GM18526 (cell line): ENCODE data around the gene UBE2Z.

ENCODE experiments used
- POLR2A ChIP-seq: IDR thresholded peaks from 3 replicates; pipeline ENCODE4 v1.6.1; 2011; ENCODE audit not compliant: insufficient read length; ENCODE audit errors: extremely low read depth

UBE2Z gene

DNA sequence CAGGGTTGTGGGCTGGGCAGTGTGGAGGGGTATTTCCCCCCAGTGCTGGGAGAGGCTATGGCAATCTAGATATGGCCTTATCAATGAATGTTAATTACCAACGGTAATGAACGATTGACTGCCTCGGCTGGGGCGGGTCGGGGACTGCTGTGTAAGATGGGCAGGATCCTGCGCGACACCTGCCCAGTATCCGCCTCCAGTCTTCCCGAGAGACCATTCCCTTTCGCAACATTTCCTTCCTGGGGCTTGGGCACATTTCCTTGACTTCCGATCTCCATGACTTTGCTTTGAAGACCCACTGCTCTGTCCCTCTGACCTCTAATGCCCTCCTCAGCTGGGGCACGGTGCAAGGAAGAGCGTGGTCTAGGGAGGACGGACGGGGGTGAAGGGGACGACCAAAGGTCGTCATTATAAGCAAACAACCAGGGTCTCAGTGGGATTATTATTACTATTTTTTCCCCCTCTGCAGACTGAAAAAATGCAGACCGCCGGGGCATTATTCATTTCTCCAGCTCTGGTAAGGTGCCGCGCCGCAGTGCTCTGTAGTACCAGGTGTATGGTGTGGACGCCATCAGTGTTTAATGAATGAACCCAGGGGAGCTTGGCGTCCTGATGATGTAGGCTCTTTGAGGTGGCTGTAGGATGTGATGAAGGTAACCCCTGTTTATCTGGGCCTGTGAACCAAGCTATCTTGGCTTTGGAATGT is 15.1 kb upstream of the UBE2Z start:
- TF ChIP-seq POLR2A, result no peak

DNA sequence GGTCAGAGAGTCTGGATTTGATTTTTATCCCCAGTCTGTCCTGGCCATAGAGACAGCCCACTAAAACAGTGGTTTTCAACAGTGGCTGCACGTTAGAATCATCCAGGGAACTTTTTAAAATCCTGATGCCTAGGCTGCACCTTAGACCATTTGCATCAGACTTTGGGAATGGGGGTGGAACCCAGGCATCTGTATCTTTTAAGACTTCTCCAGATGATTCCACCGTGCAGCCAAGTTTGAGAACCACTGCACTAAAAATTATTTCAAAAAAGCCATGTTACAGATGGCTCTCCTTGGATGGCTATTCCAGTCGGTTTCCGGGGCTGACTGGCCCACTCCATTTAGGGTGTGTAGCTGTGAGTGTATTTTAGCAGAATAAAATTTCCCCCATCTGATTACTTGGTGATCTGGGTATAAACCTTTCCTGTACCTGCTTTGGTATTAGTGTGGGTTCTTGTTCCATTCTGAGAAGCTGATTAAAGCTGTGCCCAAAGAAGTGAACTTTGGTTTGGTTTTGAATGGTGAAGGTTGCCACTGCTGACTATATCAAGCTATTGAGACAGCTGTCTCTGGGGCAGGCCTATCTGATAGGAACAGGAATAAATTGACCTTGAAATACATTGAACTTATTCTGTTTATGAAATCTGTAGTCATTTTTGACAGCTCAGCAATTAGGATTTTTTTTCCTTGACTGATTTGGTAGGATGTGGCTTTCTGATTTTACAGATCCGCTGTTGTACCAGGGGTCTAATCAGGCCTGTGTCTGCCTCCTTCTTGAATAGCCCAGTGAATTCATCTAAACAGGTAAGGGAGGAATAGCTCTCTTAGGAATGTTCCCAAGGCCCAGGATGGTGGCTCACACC is 14.3 kb upstream of the UBE2Z start:
- no peak for TF ChIP-seq POLR2A

DNA sequence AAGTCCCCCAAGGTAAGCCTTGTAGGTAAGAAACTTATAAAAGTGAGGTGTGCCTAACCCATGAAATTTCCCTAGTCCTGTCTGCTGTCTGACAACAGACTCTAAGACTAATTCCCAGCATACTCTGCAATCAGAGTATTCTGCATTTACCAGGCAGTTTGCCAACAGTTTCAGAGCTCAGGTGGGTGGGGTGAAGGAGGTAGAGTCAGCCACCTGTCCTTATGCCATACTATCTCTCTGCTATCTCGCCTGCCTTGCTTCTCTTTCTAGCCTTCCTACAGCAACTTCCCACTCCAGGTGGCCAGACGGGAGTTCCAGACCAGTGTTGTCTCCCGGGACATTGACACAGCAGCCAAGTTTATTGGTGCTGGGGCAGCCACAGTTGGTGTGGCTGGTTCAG is 13.3 kb upstream of the UBE2Z start:
- TF ChIP-seq POLR2A, result no peak

DNA sequence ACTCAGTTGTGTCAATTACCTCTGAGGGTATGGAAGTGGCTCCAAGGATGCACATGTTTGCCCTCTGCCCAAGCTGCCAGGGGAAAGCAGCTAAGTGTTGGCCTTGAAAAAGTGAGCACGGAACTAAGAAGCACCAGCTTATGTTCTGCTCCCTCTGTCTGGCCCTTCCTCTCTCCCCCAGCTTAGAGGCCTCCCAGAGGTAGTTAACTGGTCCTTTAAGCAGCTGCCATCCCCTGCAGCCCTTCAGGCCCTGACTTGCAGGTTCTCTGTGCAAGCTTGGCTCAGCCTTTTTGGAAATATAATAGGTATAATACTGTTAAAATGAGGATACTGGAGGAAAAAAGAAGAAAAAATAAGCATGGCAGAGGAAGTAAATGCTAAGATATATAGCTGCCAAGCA is 7.0 kb upstream of the UBE2Z start:
- no peak for TF ChIP-seq POLR2A

DNA sequence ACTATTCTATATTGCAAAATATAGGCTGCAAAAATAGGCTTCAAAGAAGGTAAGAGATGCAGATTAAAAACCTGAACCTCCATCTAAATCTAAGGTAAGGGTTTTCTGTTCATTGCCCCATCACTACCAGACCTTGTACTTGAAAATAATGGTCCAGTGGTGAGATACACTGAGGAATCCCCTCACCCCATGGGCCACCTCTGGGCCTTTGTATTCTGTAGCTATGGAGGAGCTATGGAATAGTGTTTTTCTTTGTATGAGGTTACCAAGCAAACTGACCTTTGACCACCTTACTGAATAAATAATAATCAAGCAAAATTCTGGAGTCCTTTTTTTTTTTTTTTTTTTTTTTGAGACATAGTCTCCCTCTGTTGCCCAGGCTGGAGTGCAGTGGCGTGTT is 4.8 kb upstream of the UBE2Z start:
- TF ChIP-seq POLR2A, result no peak

DNA sequence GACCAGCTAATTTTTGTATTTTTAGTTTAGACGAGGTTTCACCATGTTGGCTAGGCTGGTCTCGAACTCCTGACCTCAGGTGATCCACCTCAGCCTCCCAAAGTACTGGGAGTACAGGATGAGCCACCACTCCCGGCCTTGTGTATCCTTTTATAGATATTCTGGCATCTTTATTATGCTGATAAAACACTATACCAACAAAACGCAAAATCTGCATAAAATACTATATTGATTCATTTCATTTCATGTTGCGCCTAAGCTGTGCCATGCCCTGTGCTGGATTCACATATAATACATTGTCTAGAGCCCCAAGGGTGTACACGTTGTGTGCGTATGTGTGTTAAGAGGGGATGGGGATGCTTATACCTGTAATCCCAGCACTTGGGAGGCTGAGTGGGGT is 3.8 kb upstream of the UBE2Z start:
- no peak for TF ChIP-seq POLR2A

DNA sequence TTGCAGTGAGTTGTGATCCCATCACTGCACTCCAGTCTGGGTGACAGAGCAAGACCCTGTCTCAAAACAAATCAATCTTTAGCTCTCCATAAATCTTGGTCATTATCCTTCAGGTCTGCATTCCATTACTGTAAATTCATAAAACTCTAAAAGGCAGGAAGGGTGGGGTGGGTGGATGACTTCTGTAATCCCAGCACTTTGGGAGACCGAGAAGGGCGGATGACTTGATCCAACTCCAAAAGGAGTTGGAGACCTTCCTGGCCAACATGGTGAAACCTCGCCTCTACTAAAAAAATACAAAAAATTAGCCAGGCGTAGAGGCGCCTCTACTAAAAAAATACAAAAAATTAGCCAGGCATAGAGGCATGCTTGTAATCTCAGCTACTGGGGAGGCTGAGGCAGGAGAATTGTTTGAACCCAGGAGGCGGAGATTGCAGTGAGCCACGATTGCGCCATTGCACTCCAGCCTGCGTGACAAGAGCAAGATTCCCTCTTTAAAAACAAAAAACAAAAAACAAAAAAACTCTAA is 2.2 kb upstream of the UBE2Z start:
- TF ChIP-seq POLR2A, result no peak

DNA sequence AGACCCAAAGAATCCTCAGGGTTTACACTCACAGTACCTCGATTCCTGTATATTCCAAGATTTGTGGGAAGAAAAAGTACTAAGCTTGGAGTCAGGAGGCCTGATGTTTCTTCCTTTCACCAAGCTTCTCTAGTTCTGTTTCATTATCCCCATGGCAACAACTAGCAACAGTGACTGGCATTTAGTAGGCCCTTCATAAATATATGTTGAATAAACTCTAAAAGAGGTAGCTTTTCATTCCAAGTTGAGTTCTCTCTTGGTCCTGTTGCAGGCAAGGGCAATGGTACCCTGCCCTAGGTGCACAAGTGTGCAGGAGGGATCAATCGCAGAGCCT is 527 bp upstream of the UBE2Z start:
- TF ChIP-seq POLR2A, result no peak

DNA sequence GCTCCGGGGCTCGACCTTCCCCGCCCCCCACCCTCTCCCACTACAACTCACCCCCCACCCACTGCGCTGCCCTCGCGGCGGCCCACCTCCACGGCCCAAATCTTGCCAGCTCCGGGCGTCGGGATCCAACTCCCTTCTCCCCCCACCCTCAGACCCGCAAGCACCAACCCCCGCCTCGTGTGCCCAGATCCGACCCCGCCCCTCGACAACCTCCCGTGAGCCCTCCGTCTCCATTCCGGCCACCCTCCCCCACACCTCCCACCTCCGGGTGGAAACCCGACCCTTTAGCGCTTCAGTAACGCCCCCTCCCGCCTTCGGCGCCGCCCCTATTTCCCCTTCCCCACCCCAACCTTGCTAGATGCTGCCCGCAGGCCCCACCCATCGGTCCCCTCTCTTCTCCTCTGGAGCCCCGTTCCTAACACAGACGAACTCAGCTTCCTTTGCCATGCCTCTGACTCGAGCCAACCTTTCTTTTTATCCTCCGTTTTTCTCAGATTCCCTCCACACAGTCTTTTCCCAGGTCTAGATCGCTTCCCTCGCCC is 717 bp downstream of the UBE2Z start:
- TF ChIP-seq POLR2A, result peak; percentile 30

DNA sequence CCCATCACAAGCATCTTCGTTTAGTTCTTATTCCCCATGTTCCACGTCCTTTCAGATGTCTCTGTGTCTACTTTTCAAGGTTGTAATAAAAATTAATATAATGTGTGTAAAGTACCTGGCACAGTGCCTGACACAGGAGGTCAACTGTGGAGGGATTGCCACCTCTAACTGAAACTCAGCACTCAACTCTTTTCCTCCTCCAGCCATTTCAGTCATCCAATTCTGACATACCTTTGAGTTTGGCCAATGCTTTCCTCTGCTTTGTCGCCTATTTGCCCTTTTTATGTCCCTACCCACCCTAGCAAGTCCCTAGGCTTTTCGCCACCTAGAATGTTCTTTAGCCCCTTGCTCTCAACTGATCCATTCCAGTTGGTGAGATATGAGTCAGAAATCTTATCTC is 1.6 kb downstream of the UBE2Z start:
- TF ChIP-seq POLR2A, result no peak

DNA sequence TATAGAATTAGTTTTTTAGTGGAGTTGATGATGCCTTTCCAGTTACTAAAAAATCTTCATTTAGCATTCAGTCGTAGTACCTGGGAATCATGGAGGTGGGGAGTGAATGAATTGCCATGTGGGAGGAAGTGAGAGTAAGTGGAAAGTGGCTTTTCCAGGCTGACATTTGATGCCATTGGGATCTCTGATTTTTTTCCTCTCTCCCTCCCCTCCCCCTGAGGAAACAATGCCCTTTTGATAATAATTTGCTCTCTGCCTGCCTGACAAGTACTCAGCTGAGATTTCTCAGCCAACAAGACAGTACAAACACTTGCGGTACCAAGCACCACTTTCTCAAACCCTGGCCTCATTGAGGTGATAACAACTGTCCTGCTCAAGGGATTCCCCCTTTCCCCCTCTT is 2.2 kb downstream of the UBE2Z start:
- TF ChIP-seq POLR2A, result no peak

DNA sequence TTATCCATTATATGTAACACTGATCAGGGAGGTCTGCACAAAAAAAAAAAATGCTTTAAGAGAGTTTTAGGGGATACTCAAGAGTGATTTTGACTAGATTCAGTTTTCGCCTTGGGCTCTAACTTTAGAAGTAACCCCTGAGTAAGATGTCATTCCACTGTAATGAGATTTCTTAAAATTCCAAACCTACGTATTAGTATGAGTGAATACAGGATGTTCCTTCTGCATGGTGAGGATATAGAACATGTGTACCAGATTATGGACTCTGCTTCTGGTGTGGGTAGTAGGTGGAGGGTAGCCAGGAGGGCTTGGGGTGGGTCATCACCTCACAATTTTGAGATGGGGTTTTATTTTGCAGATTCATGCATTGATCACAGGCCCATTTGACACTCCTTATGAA is 4.3 kb downstream of the UBE2Z start:
- no peak for TF ChIP-seq POLR2A

DNA sequence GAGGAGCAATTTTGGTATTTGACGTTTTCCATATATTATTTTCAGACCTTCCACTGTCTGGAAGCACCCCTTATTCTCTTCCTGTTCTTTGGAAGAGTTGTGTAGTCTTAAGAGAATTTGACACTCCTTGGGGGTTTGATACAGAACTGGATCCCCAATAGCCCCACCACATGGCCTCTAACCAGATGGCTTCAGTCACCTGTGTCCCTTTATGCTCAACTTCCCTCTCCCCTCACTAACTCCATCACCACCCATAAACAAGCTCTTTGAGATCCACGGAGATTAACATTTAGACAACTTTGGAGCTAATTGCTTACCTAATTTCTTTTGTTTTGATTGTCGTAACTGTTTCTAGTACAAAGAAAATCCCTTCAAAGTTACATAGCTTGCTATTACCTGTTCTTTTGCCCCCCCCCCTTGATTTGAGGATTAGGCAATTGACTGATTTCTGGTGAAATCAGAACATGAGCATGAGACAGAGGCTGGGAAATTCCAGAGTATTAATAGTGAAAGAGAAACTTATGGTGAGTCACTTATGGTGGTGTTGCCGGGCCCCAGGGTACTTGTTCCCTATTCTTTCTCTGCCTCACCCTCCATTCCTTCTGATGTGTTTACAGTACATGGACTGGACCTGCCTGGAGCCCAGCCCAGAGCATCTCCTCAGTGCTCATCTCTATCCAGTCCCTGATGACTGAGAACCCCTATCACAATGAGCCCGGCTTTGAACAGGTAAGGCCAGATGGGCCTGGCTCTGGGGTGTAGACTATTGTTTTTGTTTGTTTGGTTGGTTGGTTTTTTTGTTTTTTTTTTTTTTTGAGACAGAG is 7.5 kb downstream of the UBE2Z start:
- no peak for TF ChIP-seq POLR2A

DNA sequence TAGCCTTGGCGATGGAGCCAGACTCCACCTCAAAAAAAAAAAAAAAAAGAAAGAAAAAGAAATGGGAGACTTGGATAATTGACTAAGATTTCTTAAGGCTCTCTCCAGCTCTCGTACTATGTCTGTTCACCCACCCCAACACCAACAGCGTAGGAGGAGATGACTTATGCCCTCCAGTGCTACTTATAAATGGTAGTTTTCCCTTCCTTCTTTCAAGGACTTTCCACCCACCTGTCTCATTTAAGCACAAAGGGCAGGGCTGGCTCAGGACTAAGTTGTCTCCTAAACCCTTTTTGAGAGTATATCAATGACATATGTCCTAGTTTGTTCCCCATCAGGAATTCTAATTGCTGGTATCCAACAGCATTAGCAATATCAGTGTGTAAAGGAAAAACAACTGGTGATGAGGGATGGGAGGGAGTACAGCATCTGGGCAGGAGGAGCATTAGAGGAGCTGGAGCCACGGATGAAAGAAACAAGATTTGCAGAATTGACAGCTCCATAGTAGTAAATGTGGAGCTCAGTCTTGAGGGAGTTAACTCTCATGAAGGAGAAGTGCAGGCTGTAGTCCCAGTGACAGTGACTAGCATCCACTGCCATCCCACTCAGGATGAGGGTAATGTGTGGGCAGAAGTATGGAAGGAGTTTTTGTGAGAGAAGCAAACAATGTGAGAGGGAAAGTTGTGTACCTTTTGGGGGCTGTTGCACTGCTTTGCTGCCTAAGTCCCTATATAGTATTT is 17.2 kb downstream of the UBE2Z start:
- TF ChIP-seq POLR2A, result no peak

DNA sequence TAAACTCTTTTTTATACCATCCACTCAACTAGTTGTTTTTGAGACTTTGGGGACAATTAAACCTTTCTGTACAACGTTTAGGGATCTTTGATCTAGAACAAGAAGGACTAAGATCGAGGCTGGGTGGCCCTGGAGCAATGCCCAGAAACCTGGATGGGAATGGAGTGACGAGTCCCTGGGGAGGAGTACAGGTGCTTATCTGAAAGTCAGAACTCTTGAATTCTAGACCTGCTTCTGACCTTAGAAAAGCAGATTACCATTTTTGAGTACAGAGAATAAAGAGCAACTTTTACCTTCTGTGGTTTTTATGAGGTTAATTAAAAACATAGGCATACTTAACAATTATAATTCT is 17.8 kb downstream of the UBE2Z start:
- TF ChIP-seq POLR2A, result no peak
